Measurements from ENCODE around the gene UTS2. TPM values are rescaled to one million over a fixed set of nuclear protein-coding genes. Genes with fewer than 3 reads are reported as not detected.

Gene UTS2
- total and polyA plus RNA-seq, 2 of the 13 experiments (the other 11 are each of a cell fraction or from before 2014, with no cell fraction given): not detected

GRCh38 chr1:7827126-7827955, 25.5 kb downstream of the UTS2 start:
- CTCF ChIA-PET (ENCODE audit: low intra/inter-chr PET ratio, low total read pairs): no interaction called here
- no peak for DNase-seq (ENCODE audit: low spot score)
- intact Hi-C loops (cut with micrococcal nuclease; ENCODE audit: unreplicated experiment) (no loop called here), in situ Hi-C loops (cut with HindIII; ENCODE audit: extremely low pct_ligation_motif_present, low pct_unique_long_range_greater_than_20kb) (no loop called here)
- no peak for ATAC-seq
- no peak for FAIRE-seq
- POLR2A ChIA-PET: no interaction called here
- H3K9me3 ChIP-seq (ENCODE audit: low read length): no peaks in the 10 kb centered on the region
- no peak overlapping the region for H3K4me3 ChIP-seq (replicated peaks in 1 of 3; ENCODE audit: insufficient read depth in 1 of 3, low read depth in 2 of 3, low read length in 3 of 3)
- WGBS (ENCODE audit: low lambda C conversion rate): 92% methylated on average over 39 of the region's 39 CpGs
- H3K27me3 ChIP-seq (ENCODE audit: control insufficient read depth in 1 of 2, insufficient read depth in 2 of 2, low read length in 2 of 2): no peaks in the 10 kb centered on the region
- H3K79me2 ChIP-seq (ENCODE audit: insufficient read depth, low read length): no peaks in the 10 kb centered on the region
- H4K20me1 ChIP-seq (ENCODE audit: insufficient read depth, low read length): no peaks in the 10 kb centered on the region
- no peak overlapping the region for H2AFZ ChIP-seq (ENCODE audit: low read length)
- no peaks in the 10 kb centered on the region for H3K4me1 ChIP-seq (ENCODE audit: insufficient read depth, low read length)
- BruUV-seq (replicated peaks): no TSS peak
- H3K4me2 ChIP-seq (ENCODE audit: low read depth, low read length): no peak overlapping the region
- no peak overlapping the region for H3K9ac ChIP-seq (ENCODE audit: insufficient read depth, low read depth, low read length)
- H3K36me3 ChIP-seq (replicated peaks in 1 of 2; ENCODE audit: control insufficient read depth in 1 of 2, insufficient read depth in 2 of 2, low read length in 2 of 2): peaks cover 3 to 5% of the 10 kb centered on the region in 2 experiments; a peak in 2 of 5 replicates
- H3K27ac ChIP-seq (ENCODE audit: extremely low read length, insufficient read depth, low read length): no peak overlapping the region
- TF ChIP-seq FOSL1 (CRISPR knock-in tag; IDR thresholded peaks at IDR 0.05; ENCODE audit: borderline replicate concordance) (no peak), MED1 (CRISPR knock-in tag; IDR thresholded peaks at IDR 0.05) (no peak), ZNF503 (CRISPR knock-in tag; IDR thresholded peaks at IDR 0.05) (no peak), TSC22D2 (CRISPR knock-in tag; IDR thresholded peaks at IDR 0.05; ENCODE audit: borderline replicate concordance) (no peak)

GRCh38 chr1:7826363-7826762, 26.5 kb downstream of the UTS2 start:
- intact Hi-C loops (cut with micrococcal nuclease; ENCODE audit: unreplicated experiment) (no loop called here), in situ Hi-C loops (cut with HindIII; ENCODE audit: extremely low pct_ligation_motif_present, low pct_unique_long_range_greater_than_20kb) (no loop called here)
- Histone ChIP-seq H2AFZ (ENCODE audit: low read length) (no peak overlapping the region), H3K79me2 (ENCODE audit: insufficient read depth, low read length) (no peaks in the 10 kb centered on the region), H3K27me3 (ENCODE audit: control insufficient read depth in 1 of 2, insufficient read depth in 2 of 2, low read length in 2 of 2) (no peaks in the 10 kb centered on the region), H4K20me1 (ENCODE audit: insufficient read depth, low read length) (no peaks in the 10 kb centered on the region), H3K36me3 (replicated peaks in 1 of 2; ENCODE audit: control insufficient read depth in 1 of 2, insufficient read depth in 2 of 2, low read length in 2 of 2) (peaks cover 3 to 5% of the 10 kb centered on the region in 2 experiments; a peak in 2 of 5 replicates), H3K27ac (ENCODE audit: extremely low read length, insufficient read depth, low read length) (no peak overlapping the region), H3K4me2 (ENCODE audit: low read depth, low read length) (no peak overlapping the region), H3K4me1 (ENCODE audit: insufficient read depth, low read length) (no peaks in the 10 kb centered on the region), H3K9me3 (ENCODE audit: low read length) (no peaks in the 10 kb centered on the region), H3K4me3 (replicated peaks in 1 of 3; ENCODE audit: insufficient read depth in 1 of 3, low read depth in 2 of 3, low read length in 3 of 3) (no peak overlapping the region), H3K9ac (ENCODE audit: insufficient read depth, low read depth, low read length) (no peak overlapping the region)
- POLR2A ChIA-PET: no interaction called here
- BruUV-seq (replicated peaks): no TSS peak
- FAIRE-seq (no peak), DNase-seq (ENCODE audit: low spot score) (no peak), ATAC-seq (no peak)
- WGBS (ENCODE audit: low lambda C conversion rate): 84% methylated on average over 7 of the region's 7 CpGs
- CTCF ChIA-PET (ENCODE audit: low intra/inter-chr PET ratio, low total read pairs): no interaction called here
- TF ChIP-seq ZNF546 (CRISPR knock-in tag; conservative IDR thresholded peaks at IDR 0.05) (no peak), GTF3A (CRISPR knock-in tag; conservative IDR thresholded peaks at IDR 0.05) (no peak), ZNF331 (CRISPR knock-in tag; IDR thresholded peaks at IDR 0.05) (no peak), ZNF543 (CRISPR knock-in tag; IDR thresholded peaks at IDR 0.05) (no peak), PAX8 (CRISPR knock-in tag; IDR thresholded peaks at IDR 0.05; ENCODE audit: borderline replicate concordance) (no peak), ZFP36L2 (CRISPR knock-in tag; IDR thresholded peaks at IDR 0.05) (no peak), NR2F2 (IDR thresholded peaks at IDR 0.05; ENCODE audit: borderline replicate concordance, low read depth) (no peak), SRSF1 (optimal IDR thresholded peaks at IDR 0.05; ENCODE audit: low read depth, low read length) (no peak), ZNF629 (CRISPR knock-in tag; conservative IDR thresholded peaks at IDR 0.05) (no peak), ZNF12 (CRISPR knock-in tag; IDR thresholded peaks at IDR 0.05) (no peak), ZNF256 (CRISPR knock-in tag; conservative IDR thresholded peaks at IDR 0.05) (no peak)
- TF ChIP-seq, protein P1, sequence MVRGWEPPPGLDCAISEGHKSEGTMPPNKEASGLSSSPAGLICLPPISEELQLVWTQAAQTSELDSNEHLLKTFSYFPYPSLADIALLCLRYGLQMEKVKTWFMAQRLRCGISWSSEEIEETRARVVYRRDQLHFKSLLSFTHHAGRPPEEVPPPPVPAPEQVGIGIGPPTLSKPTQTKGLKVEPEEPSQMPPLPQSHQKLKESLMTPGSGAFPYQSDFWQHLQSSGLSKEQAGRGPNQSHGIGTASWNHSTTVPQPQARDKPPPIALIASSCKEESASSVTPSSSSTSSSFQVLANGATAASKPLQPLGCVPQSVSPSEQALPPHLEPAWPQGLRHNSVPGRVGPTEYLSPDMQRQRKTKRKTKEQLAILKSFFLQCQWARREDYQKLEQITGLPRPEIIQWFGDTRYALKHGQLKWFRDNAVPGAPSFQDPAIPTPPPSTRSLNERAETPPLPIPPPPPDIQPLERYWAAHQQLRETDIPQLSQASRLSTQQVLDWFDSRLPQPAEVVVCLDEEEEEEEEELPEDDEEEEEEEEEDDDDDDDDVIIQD (CRISPR knock-in tag; IDR thresholded peaks at IDR 0.05; ENCODE audit: low read depth): no peak

Data from HepG2 (cell line).